Measurements from ENCODE around the gene PLXNB2.

The PLXNB2 gene

DNA sequence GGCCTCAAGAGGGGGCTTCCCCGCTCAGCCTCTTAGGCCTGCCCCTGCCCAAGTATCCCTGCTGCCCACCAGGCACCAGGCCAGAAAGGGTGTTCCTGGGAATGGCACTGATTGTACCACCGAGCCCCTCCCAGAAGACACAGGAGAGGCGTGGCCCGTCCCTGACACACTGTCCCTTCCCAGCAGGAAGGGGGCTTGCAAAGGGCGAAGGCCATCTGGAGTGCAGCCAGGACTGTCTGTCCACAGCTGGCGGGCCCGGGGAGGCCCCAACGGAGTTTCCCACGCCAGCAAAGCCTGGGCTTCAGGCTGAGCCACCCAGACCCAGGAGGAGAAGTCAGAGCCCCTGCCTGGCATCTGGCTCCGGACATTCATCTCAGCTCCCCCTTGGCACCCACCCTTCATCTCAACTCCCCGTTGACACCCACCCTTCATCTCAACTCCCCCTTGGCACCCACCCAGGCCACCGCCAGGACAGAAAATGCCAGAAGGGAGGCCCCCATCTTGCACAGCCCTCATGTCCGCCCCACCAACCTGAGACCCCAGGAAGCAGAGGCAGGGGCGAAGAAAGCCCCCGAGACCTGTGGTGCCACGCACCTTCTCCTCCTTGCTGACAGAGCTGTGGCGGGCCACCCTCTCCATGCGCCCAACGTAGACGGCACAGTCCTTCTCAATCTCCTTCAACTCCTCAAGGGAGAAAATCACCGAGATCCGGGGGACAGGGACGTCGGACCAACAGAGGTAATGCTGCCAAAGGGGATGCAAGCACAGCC, 82.1 kb downstream of the PLXNB2 start:
- no peak for DNase-seq
